CD4-positive, alpha-beta T cell treated with Interleukin-1 beta for 1 hour (primary cell): ENCODE data around the gene UBE2S.
"Not testable (repeated sequence)": the region's sequence is repeated elsewhere in the genome, so short reads cannot be mapped to it uniquely, and the experiment has no call there.

ENCODE experiments used
- DNase-seq, 2 donors: peaks; one replicate each; pipeline ENCODE4 v3.0.0-alpha.2; 2020 to 2022

Gene UBE2S

DNA sequence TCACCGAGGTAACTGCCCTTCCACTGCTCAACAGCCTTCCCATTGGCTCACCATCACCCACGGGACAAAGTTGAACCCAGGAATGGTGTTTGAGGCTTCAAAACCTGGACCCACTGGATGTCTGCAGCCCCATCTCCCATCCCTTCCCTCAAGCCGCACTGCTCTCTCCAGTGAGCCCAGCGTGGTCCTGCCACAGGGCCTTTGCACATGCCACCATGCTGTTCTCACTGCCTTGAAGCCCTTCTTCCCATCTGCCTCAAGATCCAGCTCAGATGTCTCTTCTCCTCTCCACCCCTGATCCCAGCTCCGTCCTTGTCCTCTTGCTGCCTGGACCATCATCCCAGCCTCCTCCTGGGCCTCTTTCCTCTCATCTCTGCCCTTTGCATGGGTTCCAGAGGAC is 31.5 kb upstream of the UBE2S start:
- DNase-seq, result no peak

DNA sequence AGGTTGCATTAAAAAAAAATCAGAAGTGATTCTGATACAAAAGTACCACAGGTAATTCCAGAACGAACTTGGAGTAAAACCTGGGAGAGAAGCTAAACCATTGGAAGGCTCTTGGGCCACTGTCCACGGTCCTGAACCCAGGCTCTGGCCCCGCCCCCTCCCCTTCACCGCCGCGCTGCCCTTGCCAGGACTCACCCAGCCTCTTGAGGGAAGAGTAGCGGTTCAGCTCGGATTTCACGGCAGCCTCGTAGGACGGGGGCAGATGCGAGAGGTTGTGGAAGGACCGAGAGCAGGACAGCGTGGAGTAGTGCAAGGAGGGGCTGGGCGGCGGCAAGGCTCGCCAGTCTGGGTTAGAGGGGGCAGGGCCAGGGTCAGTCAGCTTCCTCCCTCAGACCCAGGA is 29.8 kb upstream of the UBE2S start:
- no peak for DNase-seq

DNA sequence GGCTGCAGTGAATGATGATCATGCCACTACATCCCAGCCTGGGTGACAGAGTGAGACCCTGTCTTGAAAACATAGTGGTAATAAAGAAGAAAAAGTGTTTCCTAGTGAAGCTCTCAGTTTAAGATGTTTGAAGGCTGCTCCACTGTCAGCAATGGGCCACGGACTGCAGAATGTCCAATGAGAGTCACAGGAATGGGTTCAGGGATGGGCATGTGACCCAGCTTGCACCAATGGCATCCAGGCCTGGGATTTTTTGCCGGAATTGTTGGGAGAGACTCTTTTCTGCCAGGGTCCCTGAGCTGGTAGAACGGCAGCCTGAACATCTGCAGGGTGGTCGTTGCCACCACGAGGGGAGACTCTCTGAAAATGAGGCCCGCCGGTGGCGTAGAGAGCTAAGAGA is 29.3 kb upstream of the UBE2S start:
- no peak for DNase-seq

DNA sequence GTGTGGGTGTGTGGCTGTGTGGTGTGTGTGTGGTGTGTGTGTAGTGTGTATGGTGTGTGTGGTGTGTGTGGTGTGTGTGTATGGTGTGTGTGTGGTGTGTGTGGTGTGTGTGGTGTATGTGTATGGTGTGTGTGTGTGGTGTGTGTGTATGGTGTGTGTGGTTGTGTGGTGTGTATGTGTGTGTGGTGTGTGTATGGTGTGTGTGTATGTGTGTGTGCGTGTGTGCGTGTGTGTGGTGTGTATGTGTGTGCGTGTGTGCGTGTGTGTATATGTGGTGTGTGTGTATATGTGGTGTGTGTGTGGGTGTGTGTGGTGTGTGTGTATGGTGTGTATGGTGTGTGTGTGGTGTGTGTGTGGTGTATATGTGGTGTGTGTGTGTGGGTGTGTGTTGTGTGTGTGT is 27.4 kb upstream of the UBE2S start:
- DNase-seq, result no peak

DNA sequence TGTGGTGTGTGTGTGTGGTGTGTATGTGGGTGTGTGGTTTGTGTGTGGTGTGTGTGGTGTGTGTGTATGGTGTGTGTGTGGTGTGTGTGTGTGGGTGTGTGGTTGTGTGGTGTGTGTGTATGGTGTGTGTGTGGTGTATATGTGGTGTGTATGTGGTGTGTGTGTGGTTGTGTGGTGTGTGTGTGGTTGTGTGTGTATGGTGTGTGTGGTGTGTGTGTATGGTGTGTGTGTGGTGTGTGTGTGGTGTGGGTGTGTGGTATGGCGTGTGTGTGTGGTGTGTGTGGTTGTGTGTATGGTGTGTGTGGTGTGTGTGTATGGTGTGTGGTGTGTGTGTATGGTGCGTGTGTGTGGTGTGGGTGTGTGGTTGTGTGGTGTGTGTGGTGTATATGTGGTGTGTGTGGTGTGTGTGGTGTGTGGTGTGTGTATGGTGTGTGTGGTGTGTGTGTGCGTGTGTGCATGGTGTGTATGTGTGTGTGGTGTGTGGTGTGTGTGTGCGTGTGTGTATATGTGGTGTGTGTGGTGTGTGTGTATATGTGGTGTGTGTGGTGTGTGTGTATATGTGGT is 26.9 kb upstream of the UBE2S start:
- no peak for DNase-seq

DNA sequence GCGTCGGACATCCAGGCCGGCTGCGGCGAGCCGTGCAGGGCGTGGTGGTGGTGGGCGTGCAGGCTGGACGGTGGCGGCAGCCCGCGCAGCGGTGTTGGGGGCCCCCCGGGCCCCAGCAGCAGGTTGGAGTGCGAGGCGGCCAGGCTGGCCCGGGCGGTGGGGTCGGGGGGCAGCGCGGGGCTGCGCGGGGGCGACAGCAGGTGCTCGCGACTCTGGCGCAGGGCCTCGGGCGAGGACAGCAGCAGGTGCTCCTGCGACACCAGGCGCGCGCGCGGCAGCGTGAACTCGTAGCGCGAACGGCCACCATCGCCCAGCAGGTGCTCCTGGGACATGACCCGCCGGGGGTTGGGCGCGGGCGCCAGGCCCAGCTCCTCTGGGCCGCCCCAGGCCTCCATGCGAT is 25.7 kb upstream of the UBE2S start:
- no peak for DNase-seq

DNA sequence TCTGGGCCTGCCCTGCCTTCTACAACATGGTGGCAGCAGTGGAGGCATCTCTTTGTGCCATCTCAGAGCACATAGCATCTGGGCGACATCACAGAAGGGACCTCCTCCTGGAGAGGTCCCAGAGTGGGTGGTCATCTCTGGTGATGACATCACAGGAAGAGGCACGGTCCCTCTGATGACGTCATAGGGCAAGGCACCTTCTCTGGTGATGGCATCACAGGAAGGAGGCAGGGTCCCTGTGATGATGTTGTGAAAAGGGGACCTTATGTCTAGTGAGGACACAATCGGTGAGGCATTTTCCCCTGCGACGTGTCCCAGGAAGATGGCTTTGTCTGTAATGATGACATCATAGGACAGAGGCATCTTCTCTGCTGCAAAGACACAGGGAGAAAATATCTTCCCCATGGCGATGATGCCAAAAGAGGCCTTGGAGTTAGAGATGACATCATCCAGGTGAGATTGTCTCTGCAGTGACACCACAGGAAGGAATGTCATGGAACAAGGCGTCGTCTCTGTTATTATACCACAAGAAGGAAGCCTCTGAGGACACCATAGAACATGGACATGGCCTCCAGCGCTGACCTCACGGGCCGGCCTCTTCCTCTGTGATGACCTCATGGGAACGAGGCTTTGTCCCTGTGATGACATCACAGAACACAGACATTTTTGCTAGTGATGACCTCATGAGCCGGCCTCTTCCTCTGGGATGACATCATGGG is 24.8 kb upstream of the UBE2S start:
- DNase-seq, result no peak

DNA sequence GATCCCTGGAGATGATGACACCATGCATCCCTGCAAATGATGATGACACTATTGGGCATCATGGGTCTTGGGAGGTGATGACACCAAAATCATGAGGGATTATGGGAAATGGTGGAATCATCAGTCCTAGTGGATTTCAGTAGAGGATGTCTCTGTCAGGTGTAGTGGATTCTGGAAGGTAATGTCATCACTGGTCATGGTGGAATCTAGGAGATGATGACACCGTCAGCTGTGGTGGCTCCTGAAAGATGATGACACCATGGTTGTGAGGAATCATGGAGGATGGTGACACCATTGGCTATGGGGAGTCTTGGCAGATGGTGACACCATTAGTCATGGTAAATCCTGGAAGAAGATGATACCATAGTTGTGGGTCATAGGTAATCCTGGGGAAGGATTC is 23.6 kb upstream of the UBE2S start:
- DNase-seq, result no peak

DNA sequence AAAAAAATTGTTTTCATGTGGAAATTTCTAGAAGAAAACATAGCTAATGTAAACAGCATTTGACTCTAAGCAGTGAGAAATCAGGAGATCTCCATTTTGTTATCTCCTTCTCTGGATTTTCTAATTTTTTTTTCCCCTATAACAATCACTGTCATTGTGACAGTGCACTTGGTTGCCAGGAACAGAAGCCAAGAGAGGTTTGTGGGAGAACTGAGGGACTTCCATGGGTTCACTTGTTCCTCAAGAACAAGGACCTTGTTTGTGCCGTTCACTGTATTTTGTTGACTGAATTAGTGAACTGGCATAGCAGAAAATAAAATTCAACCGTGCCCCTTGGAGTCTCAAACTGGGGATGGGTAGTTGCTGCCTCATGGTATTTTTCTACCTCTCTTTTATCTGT is 18.5 kb upstream of the UBE2S start:
- DNase-seq, result no peak

DNA sequence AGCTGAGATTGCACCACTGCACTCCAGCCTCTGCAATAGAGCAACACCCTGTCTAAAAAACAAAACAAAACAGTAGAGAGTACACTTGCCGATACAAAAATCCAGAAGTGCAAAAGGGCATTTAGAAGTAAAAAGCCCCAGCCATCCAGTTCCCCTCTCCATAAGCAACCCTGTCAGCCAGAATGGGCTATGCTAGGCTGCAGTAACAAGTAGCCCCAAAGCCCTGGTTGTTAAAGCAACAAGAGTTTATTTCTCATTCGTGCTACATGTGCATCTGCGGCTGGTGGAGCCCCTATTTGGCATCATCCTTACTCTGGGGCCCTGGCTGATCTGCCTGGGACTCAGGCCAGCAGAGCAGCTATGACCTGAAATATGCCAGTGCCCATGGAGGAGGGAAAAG is 16.9 kb upstream of the UBE2S start:
- no peak for DNase-seq

DNA sequence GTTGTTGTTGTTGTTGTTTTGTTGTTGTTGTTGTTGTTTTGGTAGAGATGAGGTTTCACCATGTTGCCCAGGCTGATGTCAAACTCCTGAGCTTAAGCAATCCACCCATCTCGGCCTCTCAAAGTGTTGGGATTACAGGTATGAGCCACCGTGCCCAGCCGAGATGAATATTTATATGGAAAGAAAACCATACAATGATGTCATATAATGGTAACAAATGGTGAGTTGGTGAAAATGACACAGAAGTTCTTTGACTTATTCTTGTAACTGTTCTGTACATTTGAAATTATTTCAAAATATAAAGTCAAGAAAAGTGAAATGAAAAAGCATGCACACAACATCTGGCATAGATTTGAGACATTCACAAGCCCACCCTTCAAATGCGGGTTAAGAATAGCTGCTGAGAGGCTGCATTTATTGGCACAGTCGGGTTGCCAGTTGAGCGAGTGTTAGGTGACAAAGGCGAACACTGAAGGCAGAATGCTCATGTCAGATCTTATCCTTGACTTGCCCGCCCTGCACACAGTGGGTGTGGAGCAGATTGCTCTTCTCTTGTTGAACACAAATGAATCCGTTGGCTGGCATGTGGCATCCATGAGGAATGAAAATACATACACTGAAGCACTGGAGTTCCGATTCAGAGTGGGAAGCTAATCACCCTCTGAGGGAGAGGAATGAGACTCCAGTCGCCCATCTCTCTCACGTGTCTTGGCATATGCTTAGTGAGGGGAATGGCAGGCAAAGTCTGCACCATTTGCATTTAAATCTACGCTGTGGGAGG is 15.8 kb upstream of the UBE2S start:
- no peak for DNase-seq

DNA sequence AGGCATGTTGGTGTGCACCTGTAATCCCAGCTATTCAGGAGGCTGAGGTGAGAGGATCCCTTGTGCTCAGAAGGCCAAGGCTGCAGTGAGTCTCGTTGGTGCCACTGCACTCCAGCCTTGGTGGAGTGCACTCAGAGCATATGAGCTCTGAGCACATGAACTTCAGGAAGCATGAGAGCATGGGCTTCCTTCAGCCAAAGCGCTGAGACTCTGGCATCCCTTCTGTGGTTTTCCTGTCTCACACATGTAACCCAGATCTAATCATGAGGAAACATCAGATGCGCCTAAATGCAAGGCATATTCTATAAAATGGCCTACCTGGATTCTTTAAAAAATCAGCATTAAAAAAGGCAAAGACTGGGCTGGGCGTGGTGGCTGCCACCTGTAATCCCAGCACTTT is 13.7 kb upstream of the UBE2S start:
- DNase-seq, result peak; percentile 22 to 50

DNA sequence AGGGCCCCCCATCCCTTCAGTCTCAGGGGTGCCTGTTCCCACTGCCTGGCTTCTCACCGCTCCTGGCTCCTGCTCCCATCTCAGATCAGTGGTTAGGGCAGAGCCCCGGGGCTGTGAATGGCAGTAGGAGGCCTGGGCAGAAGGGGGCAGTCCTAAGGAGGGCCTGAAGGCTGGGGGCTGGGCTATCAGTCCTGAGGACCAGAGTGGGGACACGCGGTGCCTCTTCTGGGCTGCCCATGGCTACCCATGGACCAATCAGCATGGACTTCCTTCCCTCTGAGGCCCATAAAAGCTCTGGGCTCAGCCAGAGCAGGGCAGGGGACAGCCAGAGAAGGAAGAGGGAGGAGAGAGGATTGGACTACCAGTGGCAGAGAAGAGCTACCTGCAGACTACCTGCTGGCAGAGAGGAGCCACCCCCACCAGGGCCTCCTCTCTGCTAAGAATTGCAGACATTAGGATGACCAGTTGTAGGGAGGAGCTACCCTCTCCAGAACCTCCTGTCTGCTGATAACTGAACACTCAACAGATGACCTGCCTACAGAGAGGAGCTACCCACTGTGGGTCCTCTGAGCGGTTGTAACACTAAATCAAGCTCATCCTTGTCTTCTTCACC is 12.1 kb upstream of the UBE2S start:
- DNase-seq, result no peak

DNA sequence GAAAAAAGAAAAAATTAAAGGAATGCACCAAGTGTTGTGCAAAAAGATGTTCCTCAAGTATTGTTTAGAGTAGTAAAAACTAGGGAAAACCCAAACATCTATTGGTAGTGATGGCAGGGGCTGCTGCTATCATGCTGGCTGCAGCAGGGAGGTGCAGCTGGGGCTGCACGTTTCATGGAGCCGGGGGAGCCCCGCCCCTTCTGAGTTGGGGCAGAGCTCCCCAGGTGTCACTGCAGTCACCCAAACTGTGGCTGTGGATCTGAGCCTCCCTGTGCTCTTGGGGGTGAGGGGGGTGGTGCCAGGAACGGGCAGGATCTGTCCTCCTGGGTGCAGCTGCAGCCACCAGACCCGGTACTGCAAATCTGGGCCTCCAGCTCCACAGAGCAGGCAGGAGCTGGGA is 11.5 kb upstream of the UBE2S start:
- no peak for DNase-seq

DNA sequence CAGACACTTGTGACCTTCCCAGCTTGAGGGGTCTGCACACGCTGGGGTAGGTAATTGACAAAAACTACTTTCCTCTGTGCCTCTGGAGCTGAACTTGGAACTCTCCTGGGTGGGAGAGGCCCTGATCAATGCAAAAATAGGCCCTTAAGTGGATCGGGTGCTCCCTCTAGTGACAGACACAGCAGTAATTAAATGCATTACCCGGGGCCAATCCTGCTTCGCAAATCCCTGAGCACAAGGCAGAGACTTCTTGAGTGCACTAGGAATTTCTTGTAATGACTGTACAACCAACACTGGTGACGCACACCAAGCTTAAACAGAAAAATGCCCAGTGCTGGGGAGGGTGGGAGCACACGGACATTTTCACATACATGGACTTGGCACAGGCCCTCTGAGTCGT is 10.6 kb upstream of the UBE2S start:
- DNase-seq, result peak; percentile 58 to 72

DNA sequence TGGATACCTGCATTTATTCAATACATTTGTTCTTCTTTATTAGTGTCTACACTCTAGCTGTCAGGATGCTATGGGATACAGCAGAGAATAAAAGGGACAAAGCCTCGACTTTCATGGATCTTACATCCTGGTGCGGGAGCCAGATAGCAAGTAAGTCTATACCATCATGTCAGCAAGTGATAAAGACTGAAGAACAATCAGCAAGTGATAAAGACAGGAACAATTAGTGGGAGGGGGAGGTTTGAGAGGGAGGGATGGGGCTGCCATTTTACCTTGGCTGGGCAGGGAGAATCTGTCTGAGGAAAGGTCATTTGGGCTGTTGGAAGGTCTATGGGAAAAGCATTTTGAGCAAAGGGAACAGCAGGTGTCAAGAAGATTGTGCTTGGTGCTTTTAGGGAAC is 2.6 kb upstream of the UBE2S start:
- no peak for DNase-seq

DNA sequence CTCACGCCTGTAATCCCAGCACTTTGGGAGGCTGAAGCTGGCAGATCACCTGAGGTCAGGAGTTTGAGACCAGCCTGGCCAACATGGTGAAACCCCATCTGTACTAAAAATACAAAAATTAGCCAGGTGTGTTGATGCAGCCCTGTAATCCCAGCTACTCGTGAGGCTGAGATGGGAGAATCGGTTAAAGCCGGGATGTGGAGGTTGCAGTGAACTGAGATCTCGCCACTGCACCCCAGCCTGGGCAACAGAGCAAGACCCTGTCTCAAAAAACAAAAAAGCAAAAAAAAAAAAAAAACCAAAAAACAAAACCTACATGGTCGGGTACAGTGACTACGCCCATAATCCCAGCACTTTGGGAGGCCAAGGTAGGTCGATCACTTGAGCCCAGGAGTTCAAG is 1.6 kb upstream of the UBE2S start:
- DNase-seq, result not testable (repeated sequence)

DNA sequence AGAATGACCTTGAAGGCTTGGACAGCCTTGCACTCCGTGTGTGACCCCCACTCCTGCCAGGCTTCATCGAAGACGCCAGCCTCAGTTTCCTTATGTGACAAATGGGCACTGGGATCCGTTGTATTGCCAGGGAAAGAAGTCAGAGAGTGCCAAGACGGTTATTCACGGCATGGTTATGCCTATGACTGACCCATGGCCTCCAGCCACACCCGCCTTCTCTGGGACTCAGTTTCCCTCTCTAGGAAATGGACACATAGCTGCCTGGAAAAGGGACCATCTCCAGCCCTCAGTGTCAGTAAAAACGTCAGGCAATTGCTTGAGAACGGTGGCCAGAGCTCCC is 915 bp upstream of the UBE2S start:
- DNase-seq, result no peak

DNA sequence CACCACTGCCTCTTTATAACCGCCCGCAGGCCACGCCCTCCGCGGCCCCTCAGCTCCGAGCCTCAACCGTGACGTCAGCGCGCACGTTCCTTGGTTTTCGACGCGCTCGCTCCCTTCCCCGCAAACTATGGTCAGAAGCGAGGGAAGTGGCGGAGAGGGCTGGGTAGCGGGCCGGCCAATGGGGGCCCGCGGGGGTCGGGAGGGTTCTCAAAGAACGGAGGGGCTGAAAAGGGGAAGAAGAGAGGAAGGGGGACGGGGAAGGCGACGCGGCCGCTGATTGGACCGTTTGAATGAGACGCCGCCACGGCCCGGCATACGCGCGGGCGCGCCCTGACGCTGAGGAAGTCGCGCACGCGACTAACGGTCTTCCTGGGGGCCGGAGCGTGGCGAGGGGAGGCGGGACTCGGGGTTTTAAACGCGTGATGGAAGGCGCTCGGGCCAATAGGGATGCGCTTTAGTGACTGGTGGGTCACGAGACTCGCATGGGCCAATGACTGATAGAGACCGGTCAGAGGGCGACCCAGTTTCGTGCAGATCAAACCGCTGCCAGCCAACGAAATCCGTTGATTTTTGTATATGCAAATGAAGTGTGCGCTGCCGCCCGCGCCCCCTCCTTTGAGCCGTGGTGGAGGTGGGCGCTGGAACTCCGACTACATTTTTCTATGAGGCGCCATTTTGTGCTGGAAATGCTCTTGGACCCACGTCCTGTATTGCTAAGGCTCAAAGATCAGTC is 378 bp upstream of the UBE2S start:
- DNase-seq, result peak; percentile 98 to 99

DNA sequence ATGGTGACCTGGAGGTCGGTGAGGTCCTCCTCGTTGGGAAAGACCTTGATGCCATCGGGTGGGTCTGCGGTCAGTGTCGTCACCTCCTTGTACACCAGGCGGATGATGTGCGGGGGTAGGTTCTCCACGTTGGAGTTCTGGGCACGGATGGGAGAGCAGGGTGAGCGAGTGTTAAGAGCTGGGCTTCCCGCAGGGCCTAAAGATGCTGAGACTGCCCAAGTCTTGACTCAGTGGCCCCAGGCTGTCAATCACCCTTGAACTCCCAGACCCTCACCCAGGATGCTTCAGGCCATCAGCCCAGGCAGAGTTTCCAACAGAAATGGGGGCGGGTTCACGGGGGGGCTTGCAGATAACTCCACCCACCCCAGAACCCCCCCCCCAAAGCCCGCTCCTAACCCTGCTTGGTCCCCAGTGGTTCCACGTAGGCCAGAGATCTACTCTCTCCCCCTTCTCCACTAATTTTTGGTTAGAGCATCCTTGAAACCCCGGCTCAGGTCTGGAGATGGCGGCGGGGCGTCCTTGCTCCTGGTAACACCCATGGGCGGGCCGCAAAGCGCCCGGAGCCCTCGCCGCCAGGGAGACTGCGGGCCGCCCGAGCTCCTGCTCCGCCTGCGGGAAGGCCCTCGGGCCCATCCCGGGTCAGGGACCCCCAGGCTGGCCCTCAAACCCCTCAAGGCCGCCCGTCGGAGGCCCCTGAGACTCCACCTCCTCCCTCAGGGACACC is 600 bp downstream of the UBE2S start:
- peak; percentile 17 to 28 for DNase-seq

DNA sequence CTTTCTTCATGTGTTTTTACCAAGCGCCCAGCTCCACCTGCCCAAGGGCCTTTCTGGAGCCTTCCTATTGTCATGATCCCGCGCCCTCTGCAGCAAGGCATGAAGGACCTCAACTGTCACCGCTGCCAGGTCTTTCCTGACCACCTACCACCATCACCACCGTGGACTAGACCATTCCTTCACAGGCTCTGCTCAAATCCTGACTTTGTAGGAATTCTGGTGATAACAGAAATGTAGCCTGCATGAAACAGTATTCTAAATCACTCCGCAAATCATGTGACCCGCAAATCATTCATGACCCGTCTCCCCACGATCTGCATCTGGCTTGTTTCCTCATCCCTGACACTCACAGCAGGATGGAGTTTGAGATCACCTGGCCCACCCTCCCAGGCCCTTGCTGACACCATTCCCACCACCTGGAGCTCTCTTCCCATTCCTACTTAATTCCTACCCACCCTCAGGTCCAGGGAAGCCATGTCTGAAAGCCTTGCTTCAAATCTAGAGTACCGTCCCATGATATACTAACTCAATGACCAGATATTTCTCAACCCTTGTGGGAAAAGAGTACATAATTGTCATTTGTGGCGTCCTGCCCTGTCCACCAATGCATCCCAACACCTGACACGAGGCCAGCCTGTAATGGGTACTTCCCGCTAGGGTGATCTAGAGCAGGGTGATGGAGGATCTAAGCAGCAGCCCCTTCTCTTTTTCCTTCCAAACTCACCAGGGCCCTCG is 1.3 kb downstream of the UBE2S start:
- peak in 1 of 2 donors; percentile 14 for DNase-seq

DNA sequence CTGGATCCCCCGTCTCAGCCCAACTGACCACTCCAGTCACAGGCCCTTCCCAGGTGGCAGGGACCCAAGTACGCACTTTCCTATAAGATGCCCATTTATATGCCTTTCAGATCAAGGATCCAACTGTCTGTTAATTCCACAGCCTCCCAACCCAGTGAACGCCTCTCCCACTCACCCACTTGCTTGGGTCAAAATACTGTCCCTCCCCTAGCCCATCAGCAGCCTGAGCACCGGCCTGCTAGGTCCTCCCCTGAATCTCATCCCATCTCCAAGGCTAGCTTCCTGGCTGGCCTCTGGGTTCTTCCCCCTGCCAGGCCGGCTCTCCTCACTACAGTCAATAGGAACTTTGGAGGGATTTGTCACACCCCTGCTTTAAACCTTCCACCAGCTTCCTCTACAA is 1.9 kb downstream of the UBE2S start:
- DNase-seq, result no peak
